Lung (tissue), 12 donors: ENCODE data around the gene PRPSAP1. TPM values are rescaled to one million over a fixed set of nuclear protein-coding genes. Genes with fewer than 3 reads are reported as not detected.
A peak's percentile ranks its signal among the peaks of the same experiment; 100 is the strongest.

Source experiments
- ATAC-seq: fragments of 200-7000 bp; cut with Tn5 transposase; one replicate; pipeline ENCODE4 v1.9.1; 2020; ENCODE audit warnings: moderate number of reproducible peaks; ENCODE audit not compliant: insufficient read depth, low FRiP score
- DNase-seq, 3 donors: peaks; one replicate each; pipeline ENCODE4 v3.0.0-alpha.2; 2013 to 2017
- H3K27ac ChIP-seq, 2 donors: one replicate each; pipeline ENCODE4 v1.5.1; 2013; ENCODE audit warnings: mild to moderate bottlenecking in 2 of 2, moderate library complexity in 2 of 2, control low read depth in 1 of 2, inconsistent platforms in 1 of 2, low read depth in 1 of 2, low read length in 1 of 2
- H3K27me3 ChIP-seq, 3 donors: one replicate each; pipeline ENCODE4 v1.5.1; 2013; ENCODE audit warnings: low read length in 2 of 3; ENCODE audit not compliant: control insufficient read depth in 3 of 3, insufficient read depth in 3 of 3
- H3K36me3 ChIP-seq, 4 donors: one replicate each; pipeline ENCODE4 v1.5.1; 2013; ENCODE audit warnings: low read length in 4 of 4, mild to moderate bottlenecking in 1 of 4, moderate library complexity in 1 of 4; ENCODE audit not compliant: control insufficient read depth in 4 of 4, insufficient read depth in 4 of 4
- H3K4me1 ChIP-seq, 5 donors: one replicate each; pipeline ENCODE4 v1.5.1; 2013; ENCODE audit warnings: low read length in 5 of 5, mild to moderate bottlenecking in 2 of 5, moderate library complexity in 1 of 5; ENCODE audit not compliant: control insufficient read depth in 5 of 5, insufficient read depth in 5 of 5
- H3K4me3 ChIP-seq: one replicate; pipeline ENCODE4 v1.5.1; 2013; ENCODE audit warnings: mild to moderate bottlenecking, control low read depth, moderate library complexity
- H3K9ac ChIP-seq, 2 donors: one replicate each; pipeline ENCODE4 v1.5.1; 2013; ENCODE audit warnings: low read length in 2 of 2, control low read depth in 1 of 2; ENCODE audit not compliant: insufficient read depth in 1 of 2
- H3K9me3 ChIP-seq, 4 donors: one replicate each; pipeline ENCODE4 v1.5.1; 2013; ENCODE audit warnings: low read length in 3 of 4, mild to moderate bottlenecking in 1 of 4, moderate library complexity in 1 of 4; ENCODE audit not compliant: control insufficient read depth in 4 of 4, insufficient read depth in 3 of 4
- CTCF ChIP-seq: IDR thresholded peaks from 2 replicates; pipeline ENCODE4 v1.5.1; 2012; ENCODE audit warnings: mild to moderate bottlenecking; ENCODE audit errors: control extremely low read depth, extremely low read depth
- WGBS, 2 donors: extraction: QIAGEN DNeasy Blood & Tissue Kit; methylation state at CpG; one replicate each; pipeline ENCODE4 v1.1.7; 2013; 5-methylcytosine and 5-hydroxymethylcytosine counted together
- polyA plus RNA-seq, 2 donors: library from polyadenylated mRNA; stranded (reverse); fragments of 200-250 nt; gene quantifications; one replicate each; pipeline ENCODE4 v1.2.1, GENCODE V29; 2013
- total RNA-seq, 2 donors: library from RNA; depleted of rRNA in 1 of 2; stranded (reverse); fragments of >200 nt in 1 of 2; gene quantifications; one replicate each; pipeline ENCODE4 v1.2.1, GENCODE V29; 2014 to 2021
- donor health status: control.
- donor health status: control.
- donor health status: Bipolar disorder and iron deficiency.
- donor health status: healthy.
- donor health status: DM: yes; HTN: yes; CAD: no.

The PRPSAP1 gene
- total and polyA plus RNA-seq, 4 donors, result 29.8 to 74.7 (median 34.6) TPM

GRCh38 chr17:76388966-76389888, 35.5 kb upstream of the PRPSAP1 start:
- ATAC-seq, result no peak
- no peak overlapping the region for H3K4me3 ChIP-seq
- H3K4me1 ChIP-seq, result peaks cover 0 to 20% (median 5%) of the 10 kb centered on the region in 5 donors
- peaks cover 0 to 6% (median 4%) of the 10 kb centered on the region in 3 donors for H3K27me3 ChIP-seq
- no peaks in the 10 kb centered on the region for H3K9me3 ChIP-seq
- H3K27ac ChIP-seq, result peak overlapping the region in 1 of 2 donors; percentile 1
- 76 to 86% methylated on average over 16 of the region's 16 CpGs for WGBS, 2 donors
- TF ChIP-seq CTCF, result no peak
- no peak overlapping the region for H3K9ac ChIP-seq
- peaks cover 6 to 28% (median 16%) of the 10 kb centered on the region in 4 donors for H3K36me3 ChIP-seq
- no peak for DNase-seq

- no peaks in the 10 kb centered on the region for H3K9me3 ChIP-seq
- H3K36me3 ChIP-seq, result peaks cover 0 to 28% (median 11%) of the 10 kb centered on the region in 4 donors
- TF ChIP-seq CTCF, result no peak
- H3K27me3 ChIP-seq, result peaks cover 0 to 6% (median 4%) of the 10 kb centered on the region in 3 donors
- no peak overlapping the region for H3K27ac ChIP-seq
- no peak for DNase-seq
- no peak overlapping the region for H3K4me3 ChIP-seq
- ATAC-seq, result no peak
- peaks cover 0 to 30% (median 5%) of the 10 kb centered on the region in 5 donors for H3K4me1 ChIP-seq
- H3K9ac ChIP-seq, result no peak overlapping the region
- 91 to 93% methylated on average over 31 of the region's 31 CpGs for WGBS, 2 donors
Measured at GRCh38 chr17:76386966-76387765, 33.5 kb upstream of the PRPSAP1 start.

GRCh38 chr17:76385892-76386786, 32.4 kb upstream of the PRPSAP1 start:
- peak overlapping the region; percentile 56 for H3K4me3 ChIP-seq
- DNase-seq, result peak; percentile 52 to 71 (median 60)
- no peak overlapping the region for H3K9ac ChIP-seq
- 31 to 40% methylated on average over 52 of the region's 52 CpGs for WGBS, 2 donors
- peaks cover 0 to 6% (median 4%) of the 10 kb centered on the region in 3 donors for H3K27me3 ChIP-seq
- ATAC-seq, result peak; percentile 33
- H3K36me3 ChIP-seq, result peaks cover 0 to 22% (median 7%) of the 10 kb centered on the region in 4 donors
- H3K27ac ChIP-seq, result peak overlapping the region; percentile 73 to 92
- peak; percentile 53 for TF ChIP-seq CTCF
- peaks cover 0 to 37% (median 5%) of the 10 kb centered on the region in 5 donors for H3K4me1 ChIP-seq
- H3K9me3 ChIP-seq, result no peaks in the 10 kb centered on the region
